Smooth muscle cell (in vitro differentiated cells): Measurements from ENCODE around the gene RLBP1. TPM values are rescaled to one million over a fixed set of nuclear protein-coding genes. Genes with fewer than 3 reads are reported as not detected.

Experiments used
- DNase-seq: peaks from one replicate; lab custom pipeline; 2025; ENCODE audit not compliant: unreplicated experiment; lab: John Stamatoyannopoulos, UW
- H2AFZ ChIP-seq: fragments of 200-600 bp; sonication (generic); 2 replicates; pipeline ENCODE4 v1.6.0; 2016; ENCODE audit warnings: antibody characterized with exemption, low read depth, mild to moderate bottlenecking
- H3F3A ChIP-seq: fragments of 200-600 bp; sonication (generic); 2 replicates; pipeline ENCODE4 v1.6.0; 2017; ENCODE audit warnings: antibody characterized with exemption, low read depth
- H3K27ac ChIP-seq: fragments of 200-600 bp; sonication (generic); 2 replicates; pipeline ENCODE4 v1.5.1; 2016; ENCODE audit warnings: low read depth, mild to moderate bottlenecking
- H3K27me3 ChIP-seq: fragments of 200-600 bp; sonication (generic); 2 replicates; pipeline ENCODE4 v1.6.1; 2016; ENCODE audit warnings: low read depth, mild to moderate bottlenecking
- H3K36me3 ChIP-seq: fragments of 200-600 bp; sonication (generic); 2 replicates; pipeline ENCODE4 v1.5.1; 2016; ENCODE audit warnings: low read depth
- H3K4me1 ChIP-seq: fragments of 200-600 bp; sonication (generic); 2 replicates; pipeline ENCODE4 v1.5.1; 2016; ENCODE audit warnings: low read depth
- H3K4me2 ChIP-seq: fragments of 200-600 bp; sonication (generic); 2 replicates; pipeline ENCODE4 v1.6.0; 2016; ENCODE audit warnings: mild to moderate bottlenecking
- H3K4me3 ChIP-seq: fragments of 200-600 bp; sonication (generic); 2 replicates; pipeline ENCODE4 v1.5.1; 2016; ENCODE audit warnings: mild to moderate bottlenecking
- H3K79me2 ChIP-seq: fragments of 200-600 bp; sonication (generic); 2 replicates; pipeline ENCODE4 v1.6.0; 2016; ENCODE audit warnings: low read depth, mild to moderate bottlenecking
- H3K9ac ChIP-seq: fragments of 200-600 bp; sonication (generic); 2 replicates; pipeline ENCODE4 v1.6.0; 2016; ENCODE audit warnings: low read depth
- H3K9me3 ChIP-seq: fragments of 200-600 bp; sonication (generic); replicated peaks from 2 replicates; pipeline ENCODE4 v1.5.1; 2016; ENCODE audit warnings: low read depth
- H4K20me1 ChIP-seq: fragments of 200-600 bp; sonication (generic); 2 replicates; pipeline ENCODE4 v1.6.0; 2016; ENCODE audit warnings: low read depth
- WGBS: methylation state at CpG from one replicate; pipeline ENCODE4 v1.1.7; 2016; ENCODE audit warnings: low lambda C conversion rate; 5-methylcytosine and 5-hydroxymethylcytosine counted together
- polyA plus RNA-seq: library from polyadenylated mRNA; unstranded; fragments of >200 nt; fragmentation: Nextera tagmentation; extraction: Ambion mirVana; gene quantifications from 2 replicates; pipeline ENCODE4 v1.2.1, GENCODE V29; 2016
- total RNA-seq: library from RNA; depleted of rRNA; stranded (reverse); fragments of >200 nt; gene quantifications from 2 replicates; pipeline ENCODE4 v1.2.3, GENCODE V29; 2014
- TF ChIP-seq, protein P1 (sequence below): fragments of 200-600 bp; sonication (generic); IDR thresholded peaks from 2 replicates; pipeline ENCODE4 v1.5.1; 2017; ENCODE audit warnings: borderline replicate concordance, mild to moderate bottlenecking, antibody characterized with exemption; ENCODE audit not compliant: insufficient read depth, poor library complexity, severe bottlenecking

RLBP1 gene
- total and polyA plus RNA-seq, 2 experiments from 2014 or later: not detected

DNA sequence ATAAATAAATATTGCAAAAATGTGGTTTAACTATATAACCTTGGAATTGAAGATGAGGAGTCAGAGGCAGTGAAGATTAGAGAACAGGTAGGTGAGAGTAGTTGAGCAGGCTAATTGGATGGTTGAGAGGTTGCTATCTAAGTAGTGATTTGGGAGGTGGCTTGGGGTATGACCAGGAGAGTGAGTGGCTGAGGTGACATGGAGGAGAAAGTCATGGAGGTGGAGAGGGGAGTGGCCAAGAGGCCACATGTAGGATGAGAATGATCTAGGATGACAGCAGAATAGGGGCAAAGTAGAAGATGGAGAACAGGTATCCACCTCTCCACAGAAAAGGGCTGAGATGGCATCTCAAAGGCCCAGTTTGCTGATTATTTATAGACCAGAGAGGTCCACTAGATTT is 10.5 kb upstream of the RLBP1 start:
- Histone ChIP-seq H3K4me2 (no peak overlapping the region), H3K27me3 (peaks cover 7% of the 10 kb centered on the region), H3K9ac (no peak overlapping the region), H3K4me1 (no peaks in the 10 kb centered on the region), H3K27ac (no peak overlapping the region), H3K79me2 (no peaks in the 10 kb centered on the region), H2AFZ (no peak overlapping the region), H3K4me3 (no peak overlapping the region), H3K9me3 (no peaks in the 10 kb centered on the region), H3K36me3 (no peaks in the 10 kb centered on the region), H4K20me1 (no peaks in the 10 kb centered on the region), H3F3A (no peaks in the 10 kb centered on the region)
- TF ChIP-seq, protein P1, sequence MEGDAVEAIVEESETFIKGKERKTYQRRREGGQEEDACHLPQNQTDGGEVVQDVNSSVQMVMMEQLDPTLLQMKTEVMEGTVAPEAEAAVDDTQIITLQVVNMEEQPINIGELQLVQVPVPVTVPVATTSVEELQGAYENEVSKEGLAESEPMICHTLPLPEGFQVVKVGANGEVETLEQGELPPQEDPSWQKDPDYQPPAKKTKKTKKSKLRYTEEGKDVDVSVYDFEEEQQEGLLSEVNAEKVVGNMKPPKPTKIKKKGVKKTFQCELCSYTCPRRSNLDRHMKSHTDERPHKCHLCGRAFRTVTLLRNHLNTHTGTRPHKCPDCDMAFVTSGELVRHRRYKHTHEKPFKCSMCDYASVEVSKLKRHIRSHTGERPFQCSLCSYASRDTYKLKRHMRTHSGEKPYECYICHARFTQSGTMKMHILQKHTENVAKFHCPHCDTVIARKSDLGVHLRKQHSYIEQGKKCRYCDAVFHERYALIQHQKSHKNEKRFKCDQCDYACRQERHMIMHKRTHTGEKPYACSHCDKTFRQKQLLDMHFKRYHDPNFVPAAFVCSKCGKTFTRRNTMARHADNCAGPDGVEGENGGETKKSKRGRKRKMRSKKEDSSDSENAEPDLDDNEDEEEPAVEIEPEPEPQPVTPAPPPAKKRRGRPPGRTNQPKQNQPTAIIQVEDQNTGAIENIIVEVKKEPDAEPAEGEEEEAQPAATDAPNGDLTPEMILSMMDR: no peak
- DNase-seq: no peak

DNA sequence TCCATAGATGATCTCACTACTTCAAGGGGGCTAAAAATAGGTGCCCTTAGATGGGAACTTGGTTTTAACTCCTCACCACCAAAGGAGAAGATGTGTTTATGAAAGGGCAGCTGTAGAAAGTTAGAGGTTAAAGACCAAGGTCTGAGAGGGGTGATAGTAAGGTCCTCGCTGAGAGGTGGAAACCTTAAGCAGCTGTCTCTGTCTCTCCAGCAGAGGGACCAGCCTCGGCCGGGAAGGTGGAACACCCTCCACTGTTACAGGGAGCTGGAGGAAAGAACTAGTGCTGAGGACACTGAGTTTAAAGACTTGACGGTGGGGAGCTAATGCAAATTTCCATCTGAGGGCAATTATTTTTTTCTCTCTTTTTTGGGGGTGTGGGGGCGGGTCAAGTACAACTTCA is 8.9 kb upstream of the RLBP1 start:
- no peak for DNase-seq
- H3K27ac ChIP-seq: no peak overlapping the region
- H3K27me3 ChIP-seq: peaks cover 7% of the 10 kb centered on the region
- WGBS: 52% methylated on average over 5 of the region's 5 CpGs
- TF ChIP-seq, protein P1: no peak
- no peaks in the 10 kb centered on the region for H3K36me3 ChIP-seq
- no peaks in the 10 kb centered on the region for H3K79me2 ChIP-seq
- no peak overlapping the region for H3K9ac ChIP-seq
- no peaks in the 10 kb centered on the region for H3K4me1 ChIP-seq
- no peak overlapping the region for H3K4me2 ChIP-seq
- H4K20me1 ChIP-seq: no peaks in the 10 kb centered on the region
- H2AFZ ChIP-seq: no peak overlapping the region
- no peaks in the 10 kb centered on the region for H3K9me3 ChIP-seq
- no peak overlapping the region for H3K4me3 ChIP-seq
- no peaks in the 10 kb centered on the region for H3F3A ChIP-seq

DNA sequence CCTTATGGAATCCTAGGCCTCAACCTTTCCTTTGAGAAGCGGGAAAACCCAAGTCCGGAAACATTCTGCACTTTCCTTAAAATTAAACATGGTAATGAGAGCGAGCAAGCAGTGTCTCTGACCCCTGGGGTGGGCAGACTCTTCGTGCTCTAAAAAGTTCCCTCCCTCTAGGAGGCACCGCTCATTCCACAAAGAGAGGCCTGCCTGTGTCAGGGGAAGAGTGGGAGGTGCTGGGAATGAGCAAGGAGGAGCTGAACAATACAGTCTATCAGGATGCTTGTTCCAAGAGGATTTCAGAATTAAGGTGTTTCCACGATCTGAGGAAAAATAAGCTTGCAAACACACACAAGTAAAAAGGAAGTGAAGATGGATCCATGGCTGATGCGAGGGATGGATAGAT is 6.0 kb upstream of the RLBP1 start:
- H3K4me3 ChIP-seq: no peak overlapping the region
- H3F3A ChIP-seq: no peaks in the 10 kb centered on the region
- no peak overlapping the region for H3K27ac ChIP-seq
- H3K4me2 ChIP-seq: no peak overlapping the region
- H3K36me3 ChIP-seq: no peaks in the 10 kb centered on the region
- peaks cover 7% of the 10 kb centered on the region for H3K27me3 ChIP-seq
- H4K20me1 ChIP-seq: no peaks in the 10 kb centered on the region
- no peak for DNase-seq
- H3K9ac ChIP-seq: no peak overlapping the region
- TF ChIP-seq, protein P1: no peak
- no peak overlapping the region for H2AFZ ChIP-seq
- no peaks in the 10 kb centered on the region for H3K9me3 ChIP-seq
- no peaks in the 10 kb centered on the region for H3K79me2 ChIP-seq
- H3K4me1 ChIP-seq: no peaks in the 10 kb centered on the region
- 79% methylated on average over 7 of the region's 7 CpGs for WGBS

DNA sequence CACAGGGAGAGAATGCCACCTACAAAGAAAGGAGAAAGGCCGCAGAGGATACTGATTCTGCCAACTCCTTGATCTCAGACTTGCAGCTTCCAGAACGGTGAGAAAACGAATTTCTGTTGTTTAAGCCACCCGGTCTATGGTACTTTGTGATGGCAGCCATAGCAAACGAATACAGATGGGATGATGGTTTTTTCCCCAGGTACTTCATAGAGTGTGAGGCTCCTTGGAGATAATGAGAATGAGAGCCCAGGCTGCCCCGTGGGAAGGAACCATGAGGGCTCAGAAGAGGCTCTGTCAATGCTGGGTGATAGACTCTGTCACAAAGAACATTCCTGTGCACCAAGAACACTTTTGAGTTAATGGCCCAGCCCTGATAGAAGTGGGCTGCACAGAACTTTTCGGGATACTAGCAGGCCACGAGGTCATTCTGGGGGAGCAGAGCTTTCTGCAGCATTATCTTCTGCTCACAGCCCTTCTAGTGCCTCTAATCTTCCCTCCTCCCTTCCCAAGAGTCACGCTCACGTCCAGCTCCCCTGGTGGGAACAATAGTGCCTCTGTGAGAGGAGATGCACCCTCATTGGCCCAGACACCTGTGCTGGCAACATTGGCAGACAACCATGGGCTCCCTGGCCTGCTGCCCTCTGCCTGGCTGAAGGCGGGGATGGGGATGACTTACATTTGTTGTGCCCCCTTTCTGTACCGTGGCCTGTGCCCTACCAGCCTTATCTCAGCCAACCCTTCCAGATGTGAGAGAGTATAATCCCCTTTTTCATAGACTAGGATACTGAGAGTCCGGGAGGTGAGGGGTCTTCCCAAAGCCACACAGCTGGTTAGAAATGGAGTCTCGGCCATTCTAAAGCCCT is 5.2 kb upstream of the RLBP1 start:
- H4K20me1 ChIP-seq: no peaks in the 10 kb centered on the region
- no peak for DNase-seq
- 88% methylated on average over 14 of the region's 14 CpGs for WGBS

More for the DNA sequence above, 5.2 kb upstream of the RLBP1 start:
- Histone ChIP-seq H3K36me3 (no peaks in the 10 kb centered on the region), H3K4me1 (no peaks in the 10 kb centered on the region), H2AFZ (no peak overlapping the region), H3K4me2 (no peak overlapping the region), H3K9me3 (no peaks in the 10 kb centered on the region), H3K4me3 (no peak overlapping the region), H3K27ac (no peak overlapping the region), H3F3A (no peaks in the 10 kb centered on the region), H3K27me3 (peaks cover 7% of the 10 kb centered on the region), H3K9ac (no peak overlapping the region), H3K79me2 (no peaks in the 10 kb centered on the region)
- TF ChIP-seq, protein P1: no peak
